Neural cell (in vitro differentiated cells): ENCODE data around the gene RBKS. TPM values are rescaled to one million over a fixed set of nuclear protein-coding genes. Genes with fewer than 3 reads are reported as not detected.

ENCODE experiments used
- H2AFZ ChIP-seq: fragments of 200-600, 300-800 bp; sonication (generic), shearing (Covaris generic); 2 replicates; pipeline ENCODE4 v1.6.0; 2014; ENCODE audit warnings: low read depth, mild to moderate bottlenecking, antibody characterized with exemption, low read length, moderate library complexity
- H3F3A ChIP-seq: fragments of 200-600 bp; shearing (Covaris generic); 2 replicates; pipeline ENCODE4 v1.6.1; 2016; ENCODE audit warnings: mild to moderate bottlenecking, moderate library complexity, mixed read lengths, antibody characterized with exemption, low read length; ENCODE audit not compliant: insufficient read depth, poor library complexity, severe bottlenecking
- H3K27ac ChIP-seq: fragments of 200-600, 300-800 bp; sonication (generic), shearing (Covaris generic); 2 replicates; pipeline ENCODE4 v1.5.1; 2014; ENCODE audit warnings: mild to moderate bottlenecking, low read length, moderate library complexity
- H3K27me3 ChIP-seq: fragments of 300-800, 200-600 bp; sonication (generic), shearing (Covaris generic); 2 replicates; pipeline ENCODE4 v1.6.0; 2014; ENCODE audit warnings: mild to moderate bottlenecking, low read depth, low read length, moderate library complexity; ENCODE audit not compliant: insufficient read depth
- H3K36me3 ChIP-seq: fragments of 300-800, 200-600 bp; sonication (generic), shearing (Covaris generic); 2 replicates; pipeline ENCODE4 v1.5.1; 2014; ENCODE audit warnings: mild to moderate bottlenecking, antibody characterized with exemption, low read length, moderate library complexity; ENCODE audit not compliant: insufficient read depth
- H3K4me2 ChIP-seq: fragments of 300-800, 200-600 bp; sonication (generic), shearing (Covaris generic); 2 replicates; pipeline ENCODE4 v1.6.0; 2014; ENCODE audit warnings: mild to moderate bottlenecking, low read length
- H3K4me3 ChIP-seq: fragments of 300-800, 200-600 bp; sonication (generic), shearing (Covaris generic); 2 replicates; pipeline ENCODE4 v1.5.1; 2014; ENCODE audit warnings: mild to moderate bottlenecking, low read length, moderate library complexity
- H3K79me2 ChIP-seq: fragments of 200-600 bp; shearing (Covaris generic); replicated peaks from 2 replicates; pipeline ENCODE4 v1.6.0; 2014; ENCODE audit warnings: mild to moderate bottlenecking, low read length, moderate library complexity; ENCODE audit not compliant: insufficient read depth
- H3K9ac ChIP-seq: fragments of 300-800, 200-600 bp; sonication (generic), shearing (Covaris generic); 2 replicates; pipeline ENCODE4 v1.6.1; 2016; ENCODE audit warnings: mild to moderate bottlenecking, low read length, mixed read lengths
- H3K9me2 ChIP-seq: fragments of 200-600 bp; shearing (Covaris generic); 2 replicates; pipeline ENCODE4 v1.6.1; 2016; ENCODE audit warnings: mild to moderate bottlenecking, low read length, mixed read lengths; ENCODE audit not compliant: insufficient read depth
- H3K9me3 ChIP-seq: fragments of 200-600, 300-800 bp; sonication (generic), shearing (Covaris generic); 2 replicates; pipeline ENCODE4 v1.6.1; 2016; ENCODE audit warnings: mild to moderate bottlenecking, mixed run types, low read length, moderate library complexity, mixed read lengths
- H4K20me1 ChIP-seq: fragments of 200-600 bp; shearing (Covaris generic); 2 replicates; pipeline ENCODE4 v1.6.1; 2016; ENCODE audit warnings: mild to moderate bottlenecking, mixed run types; ENCODE audit not compliant: insufficient read depth
- EP300 ChIP-seq: fragments of 450-650 bp; conservative IDR thresholded peaks from 2 replicates; pipeline ENCODE4 v1.6.1; 2014; ENCODE audit warnings: antibody characterized with exemption, mild to moderate bottlenecking, moderate library complexity; ENCODE audit not compliant: poor library complexity, severe bottlenecking
- EZH2 ChIP-seq: fragments of 200-600, 300-800 bp; shearing (Covaris generic), sonication (generic); IDR thresholded peaks from 2 replicates; pipeline ENCODE4 v1.6.1; 2014; ENCODE audit warnings: antibody characterized with exemption, low read length, borderline replicate concordance, mild to moderate bottlenecking; ENCODE audit not compliant: insufficient read depth, poor library complexity, severe bottlenecking
- MXI1 ChIP-seq: fragments of 450-650 bp; conservative IDR thresholded peaks from 2 replicates; pipeline ENCODE4 v1.6.1; 2014; ENCODE audit warnings: antibody characterized with exemption, mild to moderate bottlenecking; ENCODE audit not compliant: poor library complexity, severe bottlenecking
- POLR2AphosphoS5 ChIP-seq: IDR thresholded peaks from 2 replicates; pipeline ENCODE4 v1.6.1; 2012
- RAD21 ChIP-seq: fragments of 450-650 bp; conservative IDR thresholded peaks from 2 replicates; pipeline ENCODE4 v1.6.1; 2014; ENCODE audit warnings: antibody characterized with exemption, mild to moderate bottlenecking, moderate library complexity
- SMC3 ChIP-seq: fragments of 450-650 bp; conservative IDR thresholded peaks from 2 replicates; pipeline ENCODE4 v1.6.1; 2014; ENCODE audit warnings: antibody characterized with exemption, mild to moderate bottlenecking, moderate library complexity; ENCODE audit not compliant: poor library complexity
- TAF1 ChIP-seq: IDR thresholded peaks from 2 replicates; pipeline ENCODE4 v1.6.1; 2012; ENCODE audit warnings: low read depth
- polyA plus RNA-seq: library from polyadenylated mRNA; depleted of rRNA; stranded (reverse); fragments of >200 nt; gene quantifications from 2 replicates; pipeline ENCODE4 v1.2.3, GENCODE V29; 2014
- TF ChIP-seq, protein P1 (sequence below): fragments of 450-650 bp; IDR thresholded peaks from 2 replicates; pipeline ENCODE4 v1.5.1; 2014; ENCODE audit warnings: antibody characterized with exemption, mild to moderate bottlenecking, moderate library complexity; ENCODE audit not compliant: poor library complexity, severe bottlenecking
- TF ChIP-seq, protein P2 (sequence below): IDR thresholded peaks from 2 replicates; pipeline ENCODE4 v1.6.1; 2012; ENCODE audit warnings: borderline replicate concordance

RBKS gene
- polyA plus RNA-seq, 1 donor from 2014 or later = 5.4 TPM

DNA sequence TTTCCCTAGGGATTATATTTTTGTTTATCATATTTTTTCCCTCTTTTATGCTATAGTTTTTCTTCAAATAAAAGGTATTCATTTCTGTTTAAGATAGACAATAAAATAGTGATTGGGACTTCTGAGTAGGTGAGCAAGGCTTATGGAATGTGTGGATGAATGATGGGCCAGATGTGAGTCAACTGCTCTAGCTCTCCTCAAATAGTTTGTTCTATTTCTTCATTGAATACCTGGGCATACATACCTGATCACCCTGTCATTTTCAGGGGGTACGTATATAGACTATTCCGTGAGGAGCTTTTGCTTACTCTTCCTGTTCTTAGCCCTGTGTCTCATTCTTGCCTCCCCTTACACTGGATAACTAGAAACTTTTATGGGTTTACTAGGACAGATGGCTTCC is 42.2 kb upstream of the RBKS start:
- TF ChIP-seq EP300 (no peak), RAD21 (no peak), POLR2AphosphoS5 (no peak), EZH2 (no peak), MXI1 (no peak), SMC3 (no peak), TAF1 (no peak)
- TF ChIP-seq, protein P1, sequence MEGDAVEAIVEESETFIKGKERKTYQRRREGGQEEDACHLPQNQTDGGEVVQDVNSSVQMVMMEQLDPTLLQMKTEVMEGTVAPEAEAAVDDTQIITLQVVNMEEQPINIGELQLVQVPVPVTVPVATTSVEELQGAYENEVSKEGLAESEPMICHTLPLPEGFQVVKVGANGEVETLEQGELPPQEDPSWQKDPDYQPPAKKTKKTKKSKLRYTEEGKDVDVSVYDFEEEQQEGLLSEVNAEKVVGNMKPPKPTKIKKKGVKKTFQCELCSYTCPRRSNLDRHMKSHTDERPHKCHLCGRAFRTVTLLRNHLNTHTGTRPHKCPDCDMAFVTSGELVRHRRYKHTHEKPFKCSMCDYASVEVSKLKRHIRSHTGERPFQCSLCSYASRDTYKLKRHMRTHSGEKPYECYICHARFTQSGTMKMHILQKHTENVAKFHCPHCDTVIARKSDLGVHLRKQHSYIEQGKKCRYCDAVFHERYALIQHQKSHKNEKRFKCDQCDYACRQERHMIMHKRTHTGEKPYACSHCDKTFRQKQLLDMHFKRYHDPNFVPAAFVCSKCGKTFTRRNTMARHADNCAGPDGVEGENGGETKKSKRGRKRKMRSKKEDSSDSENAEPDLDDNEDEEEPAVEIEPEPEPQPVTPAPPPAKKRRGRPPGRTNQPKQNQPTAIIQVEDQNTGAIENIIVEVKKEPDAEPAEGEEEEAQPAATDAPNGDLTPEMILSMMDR = no peak
- TF ChIP-seq, protein P2, sequence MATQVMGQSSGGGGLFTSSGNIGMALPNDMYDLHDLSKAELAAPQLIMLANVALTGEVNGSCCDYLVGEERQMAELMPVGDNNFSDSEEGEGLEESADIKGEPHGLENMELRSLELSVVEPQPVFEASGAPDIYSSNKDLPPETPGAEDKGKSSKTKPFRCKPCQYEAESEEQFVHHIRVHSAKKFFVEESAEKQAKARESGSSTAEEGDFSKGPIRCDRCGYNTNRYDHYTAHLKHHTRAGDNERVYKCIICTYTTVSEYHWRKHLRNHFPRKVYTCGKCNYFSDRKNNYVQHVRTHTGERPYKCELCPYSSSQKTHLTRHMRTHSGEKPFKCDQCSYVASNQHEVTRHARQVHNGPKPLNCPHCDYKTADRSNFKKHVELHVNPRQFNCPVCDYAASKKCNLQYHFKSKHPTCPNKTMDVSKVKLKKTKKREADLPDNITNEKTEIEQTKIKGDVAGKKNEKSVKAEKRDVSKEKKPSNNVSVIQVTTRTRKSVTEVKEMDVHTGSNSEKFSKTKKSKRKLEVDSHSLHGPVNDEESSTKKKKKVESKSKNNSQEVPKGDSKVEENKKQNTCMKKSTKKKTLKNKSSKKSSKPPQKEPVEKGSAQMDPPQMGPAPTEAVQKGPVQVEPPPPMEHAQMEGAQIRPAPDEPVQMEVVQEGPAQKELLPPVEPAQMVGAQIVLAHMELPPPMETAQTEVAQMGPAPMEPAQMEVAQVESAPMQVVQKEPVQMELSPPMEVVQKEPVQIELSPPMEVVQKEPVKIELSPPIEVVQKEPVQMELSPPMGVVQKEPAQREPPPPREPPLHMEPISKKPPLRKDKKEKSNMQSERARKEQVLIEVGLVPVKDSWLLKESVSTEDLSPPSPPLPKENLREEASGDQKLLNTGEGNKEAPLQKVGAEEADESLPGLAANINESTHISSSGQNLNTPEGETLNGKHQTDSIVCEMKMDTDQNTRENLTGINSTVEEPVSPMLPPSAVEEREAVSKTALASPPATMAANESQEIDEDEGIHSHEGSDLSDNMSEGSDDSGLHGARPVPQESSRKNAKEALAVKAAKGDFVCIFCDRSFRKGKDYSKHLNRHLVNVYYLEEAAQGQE = no peak
- Histone ChIP-seq H3K4me3 (no peak overlapping the region), H3F3A (no peaks in the 10 kb centered on the region), H3K4me2 (no peak overlapping the region), H3K9me2 (no peaks in the 10 kb centered on the region), H3K9ac (no peak overlapping the region), H3K9me3 (no peaks in the 10 kb centered on the region), H3K36me3 (no peaks in the 10 kb centered on the region), H2AFZ (no peak overlapping the region), H3K79me2 (no peaks in the 10 kb centered on the region), H3K27me3 (no peaks in the 10 kb centered on the region), H4K20me1 (no peaks in the 10 kb centered on the region), H3K27ac (no peak overlapping the region)

DNA sequence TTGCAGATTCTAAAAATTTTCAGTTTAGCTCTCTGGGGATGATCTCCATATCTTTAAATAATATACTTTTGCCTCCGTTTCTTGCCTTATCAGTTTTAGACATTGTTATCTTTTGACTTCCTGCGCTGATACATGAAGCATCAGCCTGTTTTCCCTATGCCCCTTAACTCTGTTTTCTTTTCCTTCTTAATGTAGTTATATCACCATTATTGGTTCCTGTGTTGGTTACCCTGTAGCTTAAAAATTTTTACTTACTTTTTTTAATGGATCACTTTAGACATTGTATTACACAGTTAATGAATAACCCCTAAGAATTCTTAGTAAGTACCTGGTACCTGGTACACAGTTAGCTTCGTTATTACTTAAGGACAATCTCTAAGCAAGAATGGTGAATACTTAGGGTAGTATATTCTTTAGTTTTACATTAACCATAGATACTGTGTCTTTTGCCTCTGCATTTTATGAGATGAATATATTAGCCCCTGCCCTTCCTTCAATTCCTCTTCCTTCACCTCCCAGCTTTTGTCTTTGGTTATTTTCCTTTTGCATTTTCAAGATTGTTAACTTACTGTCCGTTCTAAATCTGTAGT is 41.3 kb upstream of the RBKS start:
- no peak overlapping the region for H3K4me3 ChIP-seq
- no peaks in the 10 kb centered on the region for H3K9me3 ChIP-seq
- no peaks in the 10 kb centered on the region for H3F3A ChIP-seq
- H3K27me3 ChIP-seq = no peaks in the 10 kb centered on the region
- H3K36me3 ChIP-seq = no peaks in the 10 kb centered on the region
- H3K4me2 ChIP-seq = no peak overlapping the region
- no peak overlapping the region for H2AFZ ChIP-seq
- no peak overlapping the region for H3K27ac ChIP-seq
- no peaks in the 10 kb centered on the region for H4K20me1 ChIP-seq
- H3K79me2 ChIP-seq = no peaks in the 10 kb centered on the region
- no peaks in the 10 kb centered on the region for H3K9me2 ChIP-seq
- H3K9ac ChIP-seq = no peak overlapping the region
- TF ChIP-seq MXI1 = no peak
- no peak for TF ChIP-seq TAF1
- TF ChIP-seq EZH2 = no peak
- TF ChIP-seq, protein P1 = no peak
- TF ChIP-seq RAD21 = no peak
- TF ChIP-seq, protein P2 = no peak
- no peak for TF ChIP-seq SMC3
- TF ChIP-seq POLR2AphosphoS5 = no peak
- TF ChIP-seq EP300 = no peak
